VCaP (cell line): ENCODE data around the gene SMARCD1.
A peak's percentile ranks its signal among the peaks of the same experiment; 100 is the strongest.

ENCODE experiments used
- H3K27ac ChIP-seq: fragments of 450-650 bp; 2 replicates; pipeline ENCODE4 v1.5.1; 2017
- CTCF ChIP-seq: fragments of 450-650 bp; conservative IDR thresholded peaks from 2 replicates; pipeline ENCODE4 v1.5.1; 2017; ENCODE audit warnings: mild to moderate bottlenecking, moderate library complexity

Gene SMARCD1

GRCh38 chr12:50074936-50075807, 10.0 kb upstream of the SMARCD1 start:
- TF ChIP-seq CTCF: peak; percentile 98
- peak overlapping the region; percentile 43 for H3K27ac ChIP-seq

GRCh38 chr12:50075808-50076170, 9.4 kb upstream of the SMARCD1 start:
- H3K27ac ChIP-seq: peak overlapping the region; percentile 43
- no peak for TF ChIP-seq CTCF

GRCh38 chr12:50077099-50077498, 8.0 kb upstream of the SMARCD1 start:
- no peak for TF ChIP-seq CTCF
- H3K27ac ChIP-seq: no peak overlapping the region

GRCh38 chr12:50078281-50078680, 6.9 kb upstream of the SMARCD1 start:
- H3K27ac ChIP-seq: no peak overlapping the region
- no peak for TF ChIP-seq CTCF

- H3K27ac ChIP-seq: no peak overlapping the region
- no peak for TF ChIP-seq CTCF
Measured at GRCh38 chr12:50079771-50080170, 5.4 kb upstream of the SMARCD1 start.

GRCh38 chr12:50081096-50081808, 3.9 kb upstream of the SMARCD1 start:
- no peak for TF ChIP-seq CTCF
- H3K27ac ChIP-seq: no peak overlapping the region

GRCh38 chr12:50082644-50083043, 2.5 kb upstream of the SMARCD1 start:
- TF ChIP-seq CTCF: no peak
- H3K27ac ChIP-seq: no peak overlapping the region
